ENCODE measurements around the gene CFAP157. TPM values are rescaled to one million over a fixed set of nuclear protein-coding genes. Genes with fewer than 3 reads are reported as not detected.

CFAP157 gene
- polyA plus RNA-seq, 1 of the 3 experiments (the other 2 are of a cell fraction) = 0.25 TPM

DNA sequence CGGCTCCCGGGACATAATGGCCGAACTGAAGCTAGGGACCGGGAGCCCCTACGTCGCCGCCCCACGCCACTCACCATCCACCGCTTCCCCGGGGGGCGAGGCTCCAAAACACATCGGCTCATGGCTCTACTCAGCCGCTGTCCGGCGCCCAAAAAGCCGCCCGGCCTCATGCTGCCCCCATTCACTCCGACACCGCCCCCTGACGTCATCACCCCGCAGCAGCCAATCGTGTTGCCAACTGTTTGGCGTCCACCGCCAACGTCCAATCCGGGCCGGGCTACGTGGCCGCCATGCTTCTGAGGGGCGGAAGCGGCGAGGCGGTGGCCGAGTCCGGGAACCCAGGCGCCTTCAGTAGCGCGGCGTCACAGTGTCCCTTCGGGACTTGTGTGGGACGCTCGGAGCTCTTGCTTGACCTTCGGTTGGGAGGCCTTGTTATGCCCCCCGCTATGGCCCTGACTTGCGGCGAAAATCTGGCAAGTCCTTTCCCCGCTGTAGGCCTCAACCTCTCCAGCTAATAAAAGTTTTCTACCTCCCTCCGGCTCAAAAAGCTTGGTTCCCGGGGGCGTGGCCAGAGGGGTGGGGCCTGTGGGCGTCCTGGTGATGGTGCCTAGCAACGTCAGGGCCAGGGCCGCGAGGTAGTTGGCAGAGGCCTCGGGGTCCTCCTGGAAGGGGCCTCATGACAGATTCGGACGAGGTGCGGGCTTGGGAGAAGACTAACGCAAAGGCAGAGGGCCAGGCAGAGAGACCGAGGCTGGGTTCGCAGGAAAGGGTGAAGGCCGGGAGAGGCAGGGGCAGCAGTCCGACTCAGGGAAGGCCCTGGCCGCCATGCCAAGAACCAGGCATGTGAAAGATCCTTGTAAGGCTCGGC is 8.9 kb downstream of the CFAP157 start, which contains the start of the genes PTRH1 and TTC16 (continued):
- TF ChIP-seq GABPA (IDR thresholded peaks at IDR 0.05; ENCODE audit: low read depth) (peak; percentile 75), RXRA (IDR thresholded peaks at IDR 0.05; ENCODE audit: borderline replicate concordance, low read depth) (no peak), RAD21 (IDR thresholded peaks at IDR 0.05; ENCODE audit: low read length) (no peak), TCF12 (IDR thresholded peaks at IDR 0.05) (no peak)

DNA sequence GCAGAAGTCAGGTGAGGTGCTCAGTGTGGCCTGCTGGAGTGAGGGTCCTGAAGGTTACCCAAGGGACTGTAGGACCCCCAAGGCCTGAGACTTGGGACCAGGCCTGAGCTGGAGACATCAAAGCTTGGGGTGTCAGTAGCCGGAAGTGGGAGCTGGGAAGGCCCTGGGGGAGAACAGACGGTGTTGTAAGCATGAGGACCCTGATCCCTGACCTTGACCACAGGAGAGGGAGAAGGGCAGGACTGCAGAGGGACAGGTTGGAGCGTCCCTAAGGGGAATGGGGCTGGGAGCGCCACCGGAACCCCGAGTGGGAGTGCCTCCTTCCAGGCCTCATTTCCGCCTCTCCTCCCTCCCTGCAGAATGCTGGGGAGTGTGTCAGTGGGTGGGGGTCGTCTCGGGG is 9.6 kb downstream of the CFAP157 start:
- ChIA-PET POLR2A (interaction anchor here (0.6 to 1.5 kb wide), 5 partner anchors 12 to 109 kb away, joined by 3 to 4 read pairs (median 3); no protein-coding TSS in a partner anchor), CTCF (interaction anchor here (0.6 to 2.5 kb wide), 5 partner anchors 8 to 130 kb away, joined by 3 to 15 read pairs (median 4); partner anchors contain the start of gene TOR2A)
- H3F3A ChIP-seq (replicated peaks; ENCODE audit: insufficient read depth) = no peaks in the 10 kb centered on the region
- H3K79me2 ChIP-seq (ENCODE audit: insufficient read depth) = peaks cover 13% of the 10 kb centered on the region; the same call in 1 of the 2 replicates
- H2AFZ ChIP-seq (ENCODE audit: low read depth) = peak overlapping the region; percentile 63; the same call in 1 of the 2 replicates
- no peaks in the 10 kb centered on the region for H3K9me3 ChIP-seq
- H3K27me3 ChIP-seq (ENCODE audit: insufficient read depth) = no peaks in the 10 kb centered on the region
- H3K9ac ChIP-seq = 0 out of 2 replicates have a peak overlapping the region, but pooled peaks have one; percentile 81
- no peak for DNase-seq
- no peak for TF ChIP-seq FOSL2 (IDR thresholded peaks at IDR 0.05; ENCODE audit: borderline replicate concordance, low read depth)
- TF ChIP-seq GABPA (IDR thresholded peaks at IDR 0.05; ENCODE audit: low read depth) = no peak
- TF ChIP-seq EZH2phosphoT487 (IDR thresholded peaks at IDR 0.05; ENCODE audit: borderline replicate concordance, low read depth) = no peak
- TF ChIP-seq, protein P1, sequence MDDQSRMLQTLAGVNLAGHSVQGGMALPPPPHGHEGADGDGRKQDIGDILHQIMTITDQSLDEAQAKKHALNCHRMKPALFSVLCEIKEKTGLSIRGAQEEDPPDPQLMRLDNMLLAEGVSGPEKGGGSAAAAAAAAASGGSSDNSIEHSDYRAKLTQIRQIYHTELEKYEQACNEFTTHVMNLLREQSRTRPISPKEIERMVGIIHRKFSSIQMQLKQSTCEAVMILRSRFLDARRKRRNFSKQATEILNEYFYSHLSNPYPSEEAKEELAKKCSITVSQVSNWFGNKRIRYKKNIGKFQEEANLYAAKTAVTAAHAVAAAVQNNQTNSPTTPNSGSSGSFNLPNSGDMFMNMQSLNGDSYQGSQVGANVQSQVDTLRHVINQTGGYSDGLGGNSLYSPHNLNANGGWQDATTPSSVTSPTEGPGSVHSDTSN (IDR thresholded peaks at IDR 0.05) = no peak
- TF ChIP-seq, protein P2, sequence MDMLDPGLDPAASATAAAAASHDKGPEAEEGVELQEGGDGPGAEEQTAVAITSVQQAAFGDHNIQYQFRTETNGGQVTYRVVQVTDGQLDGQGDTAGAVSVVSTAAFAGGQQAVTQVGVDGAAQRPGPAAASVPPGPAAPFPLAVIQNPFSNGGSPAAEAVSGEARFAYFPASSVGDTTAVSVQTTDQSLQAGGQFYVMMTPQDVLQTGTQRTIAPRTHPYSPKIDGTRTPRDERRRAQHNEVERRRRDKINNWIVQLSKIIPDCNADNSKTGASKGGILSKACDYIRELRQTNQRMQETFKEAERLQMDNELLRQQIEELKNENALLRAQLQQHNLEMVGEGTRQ (IDR thresholded peaks at IDR 0.05; ENCODE audit: borderline replicate concordance, low read depth, low read length) = no peak
- no peak for TF ChIP-seq SMC3 (IDR thresholded peaks at IDR 0.05; ENCODE audit: low read depth, low read length)
- no peak for TF ChIP-seq RAD21 (IDR thresholded peaks at IDR 0.05; ENCODE audit: low read length)
- TF ChIP-seq, protein P3, sequence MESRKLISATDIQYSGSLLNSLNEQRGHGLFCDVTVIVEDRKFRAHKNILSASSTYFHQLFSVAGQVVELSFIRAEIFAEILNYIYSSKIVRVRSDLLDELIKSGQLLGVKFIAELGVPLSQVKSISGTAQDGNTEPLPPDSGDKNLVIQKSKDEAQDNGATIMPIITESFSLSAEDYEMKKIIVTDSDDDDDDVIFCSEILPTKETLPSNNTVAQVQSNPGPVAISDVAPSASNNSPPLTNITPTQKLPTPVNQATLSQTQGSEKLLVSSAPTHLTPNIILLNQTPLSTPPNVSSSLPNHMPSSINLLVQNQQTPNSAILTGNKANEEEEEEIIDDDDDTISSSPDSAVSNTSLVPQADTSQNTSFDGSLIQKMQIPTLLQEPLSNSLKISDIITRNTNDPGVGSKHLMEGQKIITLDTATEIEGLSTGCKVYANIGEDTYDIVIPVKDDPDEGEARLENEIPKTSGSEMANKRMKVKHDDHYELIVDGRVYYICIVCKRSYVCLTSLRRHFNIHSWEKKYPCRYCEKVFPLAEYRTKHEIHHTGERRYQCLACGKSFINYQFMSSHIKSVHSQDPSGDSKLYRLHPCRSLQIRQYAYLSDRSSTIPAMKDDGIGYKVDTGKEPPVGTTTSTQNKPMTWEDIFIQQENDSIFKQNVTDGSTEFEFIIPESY (IDR thresholded peaks at IDR 0.05; ENCODE audit: borderline replicate concordance, low read depth) = no peak
- TF ChIP-seq, protein P4, sequence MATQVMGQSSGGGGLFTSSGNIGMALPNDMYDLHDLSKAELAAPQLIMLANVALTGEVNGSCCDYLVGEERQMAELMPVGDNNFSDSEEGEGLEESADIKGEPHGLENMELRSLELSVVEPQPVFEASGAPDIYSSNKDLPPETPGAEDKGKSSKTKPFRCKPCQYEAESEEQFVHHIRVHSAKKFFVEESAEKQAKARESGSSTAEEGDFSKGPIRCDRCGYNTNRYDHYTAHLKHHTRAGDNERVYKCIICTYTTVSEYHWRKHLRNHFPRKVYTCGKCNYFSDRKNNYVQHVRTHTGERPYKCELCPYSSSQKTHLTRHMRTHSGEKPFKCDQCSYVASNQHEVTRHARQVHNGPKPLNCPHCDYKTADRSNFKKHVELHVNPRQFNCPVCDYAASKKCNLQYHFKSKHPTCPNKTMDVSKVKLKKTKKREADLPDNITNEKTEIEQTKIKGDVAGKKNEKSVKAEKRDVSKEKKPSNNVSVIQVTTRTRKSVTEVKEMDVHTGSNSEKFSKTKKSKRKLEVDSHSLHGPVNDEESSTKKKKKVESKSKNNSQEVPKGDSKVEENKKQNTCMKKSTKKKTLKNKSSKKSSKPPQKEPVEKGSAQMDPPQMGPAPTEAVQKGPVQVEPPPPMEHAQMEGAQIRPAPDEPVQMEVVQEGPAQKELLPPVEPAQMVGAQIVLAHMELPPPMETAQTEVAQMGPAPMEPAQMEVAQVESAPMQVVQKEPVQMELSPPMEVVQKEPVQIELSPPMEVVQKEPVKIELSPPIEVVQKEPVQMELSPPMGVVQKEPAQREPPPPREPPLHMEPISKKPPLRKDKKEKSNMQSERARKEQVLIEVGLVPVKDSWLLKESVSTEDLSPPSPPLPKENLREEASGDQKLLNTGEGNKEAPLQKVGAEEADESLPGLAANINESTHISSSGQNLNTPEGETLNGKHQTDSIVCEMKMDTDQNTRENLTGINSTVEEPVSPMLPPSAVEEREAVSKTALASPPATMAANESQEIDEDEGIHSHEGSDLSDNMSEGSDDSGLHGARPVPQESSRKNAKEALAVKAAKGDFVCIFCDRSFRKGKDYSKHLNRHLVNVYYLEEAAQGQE (IDR thresholded peaks at IDR 0.05; ENCODE audit: low read depth, low read length) = no peak
- TF ChIP-seq TEAD4 (IDR thresholded peaks at IDR 0.05; ENCODE audit: borderline replicate concordance, insufficient read depth) = no peak
- no peak for TF ChIP-seq RXRA (IDR thresholded peaks at IDR 0.05; ENCODE audit: borderline replicate concordance, low read depth)
- TF ChIP-seq TCF12 (IDR thresholded peaks at IDR 0.05) = no peak
- no peak for TF ChIP-seq RFX5 (IDR thresholded peaks at IDR 0.05; ENCODE audit: low read length)
- H3K9me2 ChIP-seq = no peaks in the 10 kb centered on the region
- peak overlapping the region in 1 of 2 experiments; percentile 62; a peak in 2 of 4 replicates for H3K27ac ChIP-seq (ENCODE audit: low read depth in 2 of 2, low read length in 1 of 2)
- no peaks in the 10 kb centered on the region for H3K36me3 ChIP-seq (replicated peaks in 1 of 2; ENCODE audit: control insufficient read depth in 1 of 2, insufficient read depth in 2 of 2, low read length in 1 of 2)
- peak overlapping the region; percentile 98 for H3K4me2 ChIP-seq
- peak overlapping the region; percentile 94 to 98; a peak in 3 of 4 replicates for H3K4me3 ChIP-seq (ENCODE audit: low read depth in 2 of 2, low read length in 1 of 2)
- WGBS (ENCODE audit: low lambda C conversion rate) = 86% methylated on average over 6 of the region's 9 CpGs
- no peaks in the 10 kb centered on the region for H4K20me1 ChIP-seq (ENCODE audit: insufficient read depth)
- H3K4me1 ChIP-seq (ENCODE audit: control insufficient read depth in 1 of 2, insufficient read depth in 2 of 2, low read depth in 1 of 2, low read length in 1 of 2) = peaks cover 0 to 23% of the 10 kb centered on the region in 2 experiments; a peak in 1 of 4 replicates
